HG02981 (cell line): ENCODE measurements around the gene RBM23.

Source experiments
- ATAC-seq: cut with Tn5 transposase; IDR thresholded peaks from one replicate; pipeline ENCODE4 v1.9.1; 2021; ENCODE audit warnings: mild to moderate bottlenecking, moderate library complexity; ENCODE audit not compliant: unreplicated experiment

RBM23 gene

DNA sequence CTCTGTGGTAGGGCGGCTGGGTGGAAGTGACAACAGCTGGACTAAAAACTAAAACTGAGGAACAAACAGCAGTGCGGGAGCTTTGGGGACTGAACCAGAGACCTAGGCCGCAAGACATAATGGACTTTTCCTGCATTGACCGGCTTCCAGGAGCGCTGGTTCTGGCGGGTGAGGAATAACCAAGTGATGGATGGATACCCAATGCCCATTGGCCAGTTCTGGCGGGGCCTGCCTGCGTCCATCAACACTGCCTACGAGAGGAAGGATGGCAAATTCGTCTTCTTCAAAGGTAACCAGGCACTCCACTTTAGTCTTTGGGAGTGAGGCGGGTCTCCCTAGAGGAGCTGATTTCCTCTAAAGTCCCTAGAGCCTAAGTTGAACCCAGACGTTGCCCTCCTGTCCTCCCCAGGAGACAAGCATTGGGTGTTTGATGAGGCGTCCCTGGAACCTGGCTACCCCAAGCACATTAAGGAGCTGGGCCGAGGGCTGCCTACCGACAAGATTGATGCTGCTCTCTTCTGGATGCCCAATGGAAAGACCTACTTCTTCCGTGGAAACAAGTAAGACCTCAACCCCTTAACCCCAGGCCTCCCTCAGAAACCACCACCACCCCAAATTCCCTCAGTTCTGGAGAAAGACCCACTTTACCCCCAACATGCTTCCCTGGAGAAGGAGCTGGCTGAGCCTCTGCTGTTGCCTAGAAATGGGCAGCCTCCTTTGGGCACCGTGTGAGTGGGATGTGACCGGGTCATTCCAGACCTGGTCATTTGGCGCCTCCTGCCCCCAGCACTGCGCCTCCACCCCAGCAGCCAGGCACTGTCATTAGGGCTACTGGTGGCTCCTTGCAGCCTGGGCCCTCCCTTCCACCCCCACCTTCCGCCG is 74.5 kb downstream of the RBM23 start:
- ATAC-seq = no peak
